A549 (cell line): ENCODE results near the gene CHD1. TPM values are rescaled to one million over a fixed set of nuclear protein-coding genes. Genes with fewer than 3 reads are reported as not detected.

ENCODE experiments used
- ATAC-seq, 2 experiments: fragments of 200-7000 bp in 1 of 2; fragments of >200 bp in 1 of 2; cut with Nextera tagmentation in 1 of 2; cut with Tn5 transposase in 1 of 2; 3 replicates each; pipeline versions ENCODE4 v1.8.0 to v1.9.1; 2018 to 2020; ENCODE audit warnings: mild to moderate bottlenecking in 1 of 2, moderate library complexity in 1 of 2
- CTCF ChIA-PET: fragments of 300-600 bp; sonication (Branson Sonifier 250); formaldehyde crosslinking; extraction: SDS; loops from one replicate; lab custom pipeline; 2021; ENCODE audit warnings: antibody characterized with exemption, inconsistent platforms; lab: Yijun Ruan, JAX
- POLR2A ChIA-PET: fragments of 350-600 bp; formaldehyde crosslinking; extraction: SDS; loops from one replicate; lab custom pipeline; 2021; ENCODE audit warnings: antibody characterized with exemption, inconsistent platforms; lab: Yijun Ruan, JAX
- DNase-seq, 2 experiments: peaks; one replicate each; pipeline versions ENCODE4 v3.0.0 to v3.0.0-alpha.2; 2011 to 2016; ENCODE audit warnings: low read depth in 1 of 2, low spot score in 1 of 2
- FAIRE-seq: peaks from 2 replicates; lab custom pipeline; 2011; peaks lifted over from hg19 to GRCh38; lab: Jason Lieb, UNC
- H3K27ac ChIP-seq, 2 experiments: fragments of >200 bp; sonication (Bioruptor Twin); formaldehyde crosslinking; 3 replicates each; pipeline ENCODE4 v1.5.1; 2016 to 2017
- H3K4me1 ChIP-seq: fragments of >200 bp; sonication (Bioruptor Twin); formaldehyde crosslinking; 3 replicates; pipeline ENCODE4 v1.6.1; 2016
- H3K4me2 ChIP-seq: fragments of >200 bp; sonication (Bioruptor Twin); formaldehyde crosslinking; 3 replicates; pipeline ENCODE4 v1.6.1; 2016
- H3K4me3 ChIP-seq: fragments of >200 bp; sonication (Bioruptor Twin); formaldehyde crosslinking; 3 replicates; pipeline ENCODE4 v1.5.1; 2016
- H3K9me3 ChIP-seq: fragments of >200 bp; sonication (Bioruptor Twin); formaldehyde crosslinking; 3 replicates; pipeline ENCODE4 v1.6.1; 2016
- BHLHE40 ChIP-seq: IDR thresholded peaks from 2 replicates; pipeline ENCODE4 v1.6.1; 2012; ENCODE audit warnings: low read depth, low read length, inconsistent platforms
- CBX2 ChIP-seq: fragments of 200-600 bp; sonication (generic); IDR thresholded peaks from 2 replicates; pipeline ENCODE4 v1.6.1; 2016; ENCODE audit warnings: low read depth, mild to moderate bottlenecking, borderline replicate concordance
- CEBPB ChIP-seq, 2 experiments: fragments of >200 bp in 1 of 2; sonication (Bioruptor Twin) in 1 of 2; formaldehyde crosslinking in 1 of 2; IDR thresholded peaks; 2 replicates each; pipeline ENCODE4 v1.6.1; 2012 to 2016
- EHF ChIP-seq: fragments of 250-450 bp; sonication (Bioruptor Pico); IDR thresholded peaks from 2 replicates; pipeline ENCODE4 v1.5.0; 2020; ENCODE audit warnings: mild to moderate bottlenecking
- GATA3 ChIP-seq: IDR thresholded peaks from 2 replicates; pipeline ENCODE4 v1.6.1; 2012; ENCODE audit warnings: borderline replicate concordance
- HEYL ChIP-seq: fragments of 250-450 bp; sonication (Bioruptor Pico); IDR thresholded peaks from 2 replicates; pipeline ENCODE4 v1.8.0; 2021; ENCODE audit warnings: mild to moderate bottlenecking, moderate library complexity
- MAX ChIP-seq: IDR thresholded peaks from 2 replicates; pipeline ENCODE4 v1.6.1; 2012
- MYC ChIP-seq: IDR thresholded peaks from 2 replicates; pipeline ENCODE4 v1.6.1; 2012; ENCODE audit warnings: mild to moderate bottlenecking, inconsistent platforms, low read length, improper control_type of control experiment, borderline replicate concordance
- NFE2L2 ChIP-seq: fragments of 150-350 bp; conservative IDR thresholded peaks from 2 replicates; pipeline ENCODE4 v1.6.1; 2014; ENCODE audit warnings: low read length
- PBX3 ChIP-seq: IDR thresholded peaks from 2 replicates; pipeline ENCODE4 v1.6.1; 2012
- RARB ChIP-seq: fragments of 250-450 bp; sonication (Bioruptor Pico); IDR thresholded peaks from 2 replicates; pipeline ENCODE4 v1.8.0; 2021; ENCODE audit warnings: mild to moderate bottlenecking, moderate library complexity
- RCOR1 ChIP-seq: fragments of 150-350 bp; IDR thresholded peaks from 2 replicates; pipeline ENCODE4 v1.6.1; 2014; ENCODE audit warnings: antibody characterized with exemption, low read length, low read depth
- REST ChIP-seq: fragments of 200-600 bp; sonication (generic); IDR thresholded peaks from 2 replicates; pipeline ENCODE4 v1.6.1; 2016; ENCODE audit warnings: antibody characterized with exemption, mild to moderate bottlenecking, moderate library complexity
- RNF2 ChIP-seq: fragments of 200-600 bp; sonication (generic); IDR thresholded peaks from 2 replicates; pipeline ENCODE4 v1.6.1; 2016; ENCODE audit warnings: low read depth, mild to moderate bottlenecking, antibody characterized with exemption, moderate library complexity, borderline replicate concordance
- SREBF2 ChIP-seq: fragments of 450-650 bp; IDR thresholded peaks from 2 replicates; pipeline ENCODE4 v1.6.1; 2014; ENCODE audit warnings: mild to moderate bottlenecking, moderate library complexity
- USF2 ChIP-seq: fragments of 450-650 bp; IDR thresholded peaks from 2 replicates; pipeline ENCODE4 v1.6.1; 2014; ENCODE audit warnings: antibody characterized with exemption
- ZFP36 ChIP-seq: fragments of 450-650 bp; IDR thresholded peaks from 2 replicates; pipeline ENCODE4 v1.6.1; 2014; ENCODE audit warnings: borderline replicate concordance; ENCODE audit not compliant: partially characterized antibody
- ZSCAN20 ChIP-seq: fragments of 250-450 bp; sonication (Bioruptor Pico); IDR thresholded peaks from 2 replicates; pipeline ENCODE4 v1.8.0; 2022; ENCODE audit warnings: mild to moderate bottlenecking, moderate library complexity
- WGBS: methylation state at CpG from one replicate; pipeline ENCODE4 v1.1.6; 2017; ENCODE audit errors: missing lambda C conversion rate; 5-methylcytosine and 5-hydroxymethylcytosine counted together
- polyA plus RNA-seq, 4 experiments: library from polyadenylated mRNA; depleted of rRNA in 3 of 4; stranded (reverse); fragments of >200 nt; fragmentation: RNase III in 1 of 4; extraction: RNeasy Plus Mini Kit Qiagen cat#74134 plus additional on column Dnase treatment in 1 of 4; gene quantifications; 2 replicates in 3 of 4; 3 replicates in 1 of 4; pipeline ENCODE4 v1.2.3, GENCODE V29; 2011 to 2017

Gene CHD1
- polyA plus RNA-seq, 2 of the 4 experiments (the other 2 are of a cell fraction): 25.9 to 53.9 TPM

GRCh38 chr5:98965226-98965625 lies 36.4 kb upstream of the CHD1 start (continued):
- TF ChIP-seq REST (no peak), BHLHE40 (no peak)

GRCh38 chr5:98964621-98965020 lies 35.8 kb upstream of the CHD1 start:
- no peak overlapping the region for H3K4me3 ChIP-seq
- CTCF ChIA-PET: interaction anchor here (1.0 kb wide), 1 partner anchor 14 kb away, joined by 3 read pairs; no protein-coding TSS in a partner anchor
- POLR2A ChIA-PET: no interaction called here

GRCh38 chr5:98963019-98963418 lies 34.2 kb upstream of the CHD1 start:
- Histone ChIP-seq H3K4me1 (no peaks in the 10 kb centered on the region), H3K9me3 (no peaks in the 10 kb centered on the region), H3K4me3 (no peak overlapping the region), H3K27ac (no peak overlapping the region), H3K4me2 (no peak overlapping the region)
- DNase-seq (no peak), FAIRE-seq (no peak), ATAC-seq (no peak)
- CTCF ChIA-PET: interaction anchor here (1.3 kb wide), 1 partner anchor 16 kb away, joined by 3 read pairs; no protein-coding TSS in a partner anchor
- WGBS: 94% methylated on average over 3 of the region's 3 CpGs
- POLR2A ChIA-PET: no interaction called here
- TF ChIP-seq NFE2L2 (no peak), MYC (no peak), RCOR1 (no peak), SREBF2 (no peak), MAX (no peak), RNF2 (no peak), RARB (no peak), GATA3 (no peak), EHF (CRISPR knock-in tag) (no peak), PBX3 (no peak)

More at GRCh38 chr5:98964621-98965020, 35.8 kb upstream of the CHD1 start:
- Histone ChIP-seq H3K9me3 (no peaks in the 10 kb centered on the region), H3K27ac (no peak overlapping the region), H3K4me1 (no peaks in the 10 kb centered on the region), H3K4me2 (no peak overlapping the region)
- FAIRE-seq (no peak), DNase-seq (no peak), ATAC-seq (no peak)
- TF ChIP-seq HEYL (CRISPR knock-in tag): no peak
- no peak for TF ChIP-seq USF2
- no peak for TF ChIP-seq GATA3
- TF ChIP-seq ZSCAN20: no peak
- no peak for TF ChIP-seq CBX2
- TF ChIP-seq ZFP36: no peak
- TF ChIP-seq CEBPB (IDR thresholded peaks at IDR 0.05): no peak
- TF ChIP-seq MAX: no peak
